Measurements from ENCODE around the gene LOXHD1. TPM values are rescaled to one million over a fixed set of nuclear protein-coding genes. Genes with fewer than 3 reads are reported as not detected.

LOXHD1 gene
- total RNA-seq, 1 donor from 2014 or later, result not detected

- Histone ChIP-seq H3K36me3 (no peaks in the 10 kb centered on the region), H3K27ac (no peak overlapping the region), H3K4me1 (no peaks in the 10 kb centered on the region), H3K27me3 (no peaks in the 10 kb centered on the region), H3K9me3 (no peaks in the 10 kb centered on the region), H3K4me3 (no peak overlapping the region)
- intact Hi-C loops (cut with DNase I), result no loop called here
- TF ChIP-seq POLR2AphosphoS5 (IDR thresholded peaks at IDR 0.05; ENCODE audit: insufficient read depth in 1 of 2, low read depth in 1 of 2) (no peak), POLR2A (IDR thresholded peaks at IDR 0.05) (no peak)
- TF ChIP-seq, protein P1, sequence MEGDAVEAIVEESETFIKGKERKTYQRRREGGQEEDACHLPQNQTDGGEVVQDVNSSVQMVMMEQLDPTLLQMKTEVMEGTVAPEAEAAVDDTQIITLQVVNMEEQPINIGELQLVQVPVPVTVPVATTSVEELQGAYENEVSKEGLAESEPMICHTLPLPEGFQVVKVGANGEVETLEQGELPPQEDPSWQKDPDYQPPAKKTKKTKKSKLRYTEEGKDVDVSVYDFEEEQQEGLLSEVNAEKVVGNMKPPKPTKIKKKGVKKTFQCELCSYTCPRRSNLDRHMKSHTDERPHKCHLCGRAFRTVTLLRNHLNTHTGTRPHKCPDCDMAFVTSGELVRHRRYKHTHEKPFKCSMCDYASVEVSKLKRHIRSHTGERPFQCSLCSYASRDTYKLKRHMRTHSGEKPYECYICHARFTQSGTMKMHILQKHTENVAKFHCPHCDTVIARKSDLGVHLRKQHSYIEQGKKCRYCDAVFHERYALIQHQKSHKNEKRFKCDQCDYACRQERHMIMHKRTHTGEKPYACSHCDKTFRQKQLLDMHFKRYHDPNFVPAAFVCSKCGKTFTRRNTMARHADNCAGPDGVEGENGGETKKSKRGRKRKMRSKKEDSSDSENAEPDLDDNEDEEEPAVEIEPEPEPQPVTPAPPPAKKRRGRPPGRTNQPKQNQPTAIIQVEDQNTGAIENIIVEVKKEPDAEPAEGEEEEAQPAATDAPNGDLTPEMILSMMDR (IDR thresholded peaks at IDR 0.05), result no peak
- DNase-seq (ENCODE audit: extremely low spot score in 2 of 2), result no peak
Measured at GRCh38 chr18:46688853-46689525, 32.0 kb upstream of the LOXHD1 start.

DNA sequence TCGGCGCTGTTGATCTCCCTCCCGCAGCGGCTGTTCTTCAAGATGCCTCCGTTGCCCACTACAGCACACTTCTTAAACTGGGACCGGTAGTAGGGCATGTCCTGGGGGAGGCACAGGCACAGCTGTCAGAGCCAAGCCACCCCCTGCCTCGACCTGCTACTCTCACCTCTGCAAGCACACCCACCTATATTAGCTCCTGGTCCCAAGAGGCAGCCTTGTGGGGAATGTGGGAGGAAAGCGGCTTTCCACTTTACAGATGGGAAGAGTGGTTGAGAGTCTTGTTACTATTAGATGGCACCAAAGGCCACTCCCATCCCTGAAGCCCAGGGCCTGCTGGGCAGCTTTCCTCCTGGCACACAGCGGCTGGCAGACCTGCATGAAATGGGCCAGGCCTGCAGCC, 29.2 kb upstream of the LOXHD1 start:
- TF ChIP-seq, protein P1 (IDR thresholded peaks at IDR 0.05), result no peak
- TF ChIP-seq POLR2AphosphoS5 (IDR thresholded peaks at IDR 0.05; ENCODE audit: insufficient read depth in 1 of 2, low read depth in 1 of 2), result no peak
- TF ChIP-seq POLR2A (IDR thresholded peaks at IDR 0.05), result no peak
- Histone ChIP-seq H3K27ac (no peak overlapping the region), H3K4me1 (no peaks in the 10 kb centered on the region), H3K27me3 (no peaks in the 10 kb centered on the region), H3K36me3 (no peaks in the 10 kb centered on the region), H3K4me3 (no peak overlapping the region), H3K9me3 (no peaks in the 10 kb centered on the region)
- intact Hi-C loops (cut with DNase I), result no loop called here
- no peak for DNase-seq (ENCODE audit: extremely low spot score in 2 of 2)

GRCh38 chr18:46683252-46683651, 26.2 kb upstream of the LOXHD1 start:
- no peaks in the 10 kb centered on the region for H3K4me1 ChIP-seq
- H3K27ac ChIP-seq, result no peak overlapping the region
- H3K9me3 ChIP-seq, result no peaks in the 10 kb centered on the region
- no peaks in the 10 kb centered on the region for H3K27me3 ChIP-seq
- H3K36me3 ChIP-seq, result no peaks in the 10 kb centered on the region
- TF ChIP-seq, protein P1 (IDR thresholded peaks at IDR 0.05), result no peak
- TF ChIP-seq POLR2AphosphoS5 (IDR thresholded peaks at IDR 0.05; ENCODE audit: insufficient read depth in 1 of 2, low read depth in 1 of 2), result no peak
- no peak for DNase-seq (ENCODE audit: extremely low spot score in 2 of 2)
- intact Hi-C loops (cut with DNase I), result no loop called here
- no peak overlapping the region for H3K4me3 ChIP-seq

GRCh38 chr18:46680784-46681695, 24.0 kb upstream of the LOXHD1 start:
- Histone ChIP-seq H3K27ac (no peak overlapping the region), H3K4me1 (no peaks in the 10 kb centered on the region), H3K4me3 (no peak overlapping the region), H3K36me3 (no peaks in the 10 kb centered on the region), H3K9me3 (no peaks in the 10 kb centered on the region), H3K27me3 (no peaks in the 10 kb centered on the region)
- no peak for DNase-seq (ENCODE audit: extremely low spot score in 2 of 2)
- intact Hi-C loops (cut with DNase I), result no loop called here
- TF ChIP-seq POLR2AphosphoS5 (IDR thresholded peaks at IDR 0.05; ENCODE audit: insufficient read depth in 1 of 2, low read depth in 1 of 2) (no peak), POLR2A (IDR thresholded peaks at IDR 0.05) (no peak)
- TF ChIP-seq, protein P1 (IDR thresholded peaks at IDR 0.05), result no peak

Data from vagina (tissue), 2 donors.